Uterus (tissue), 4 donors: ENCODE data around the gene CRNN. TPM values are rescaled to one million over a fixed set of nuclear protein-coding genes. Genes with fewer than 3 reads are reported as not detected.

Experiments used
- DNase-seq, 2 donors: peaks; one replicate each; pipeline ENCODE4 v3.0.0-alpha.2; 2019 to 2020
- H3K27ac ChIP-seq, 2 donors: fragments of 200-600 bp; sonication (generic); 1 replicate in 1 of 2; 2 replicates in 1 of 2; pipeline ENCODE4 v1.5.1; 2016 to 2018
- H3K27me3 ChIP-seq, 2 donors: fragments of 200-600 bp; sonication (generic); one replicate each; pipeline ENCODE4 v1.5.1; 2018 to 2019; ENCODE audit warnings: control low read depth in 1 of 2
- H3K36me3 ChIP-seq, 2 donors: fragments of 200-600 bp; sonication (generic); one replicate each; pipeline ENCODE4 v1.5.1; 2019; ENCODE audit warnings: control low read depth in 1 of 2
- H3K4me1 ChIP-seq, 2 donors: fragments of 200-600 bp; sonication (generic); one replicate each; pipeline ENCODE4 v1.5.1; 2018 to 2019; ENCODE audit warnings: control low read depth in 1 of 2
- H3K4me3 ChIP-seq, 2 donors: fragments of 200-600 bp; sonication (generic); 1 replicate in 1 of 2; 2 replicates in 1 of 2; pipeline ENCODE4 v1.5.1; 2018 to 2019; ENCODE audit warnings: mild to moderate bottlenecking in 1 of 2
- H3K9me3 ChIP-seq, 2 donors: fragments of 200-600 bp; sonication (generic); one replicate each; pipeline ENCODE4 v1.5.1; 2019; ENCODE audit warnings: control low read depth in 1 of 2
- POLR2A ChIP-seq, 2 donors: fragments of 450-650 bp; IDR thresholded peaks; one replicate each; pipeline ENCODE4 v1.6.1; 2016; ENCODE audit warnings: antibody characterized with exemption in 2 of 2, mild to moderate bottlenecking in 1 of 2, moderate library complexity in 1 of 2
- intact Hi-C: fragments of 100-400 bp; cut with DNase I; formaldehyde crosslinking; loops from one replicate; pipeline ENCODE4 v1.15.1; 2023; ENCODE audit warnings: low total_unique reads
- total RNA-seq, 4 donors: library from RNA; depleted of rRNA in 3 of 4; stranded (reverse); fragments of >200 nt in 3 of 4; gene quantifications; one replicate each; pipeline versions ENCODE4 v1.1.0 to v1.2.4, GENCODE V29; 2014 to 2023
- TF ChIP-seq, protein P1 (sequence below), 4 experiments: fragments of 200-600 bp in 2 of 4; fragments of 450-650 bp in 2 of 4; sonication (generic) in 2 of 4; IDR thresholded peaks; one replicate each; pipeline ENCODE4 v1.5.1; 2016 to 2019; ENCODE audit warnings: antibody characterized with exemption in 4 of 4, mild to moderate bottlenecking in 2 of 4, moderate library complexity in 1 of 4
- donor health status: DM: yes; HTN: yes; CAD: no.

Gene CRNN
- total RNA-seq, 4 donors from 2014 or later = 0.28 TPM; not detected in 3

DNA sequence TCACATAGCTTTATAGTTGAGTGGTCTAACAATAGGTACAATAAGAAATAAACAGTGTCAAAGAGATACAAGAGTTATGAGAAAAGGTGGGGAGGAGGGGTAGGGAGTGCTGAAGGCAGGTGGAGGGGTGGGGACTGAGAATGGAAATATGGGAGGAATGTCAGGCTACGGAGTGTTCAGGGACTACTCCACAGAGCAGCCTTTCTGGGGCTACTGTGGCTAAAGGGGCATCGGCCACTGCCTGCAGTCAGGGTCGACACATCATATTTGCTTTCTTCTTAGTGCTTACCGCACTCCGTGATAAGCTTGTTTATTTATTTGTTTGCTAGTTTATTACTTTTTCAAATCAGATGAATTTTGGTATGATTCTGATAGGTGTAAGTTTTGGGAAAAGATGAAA lies 34.4 kb upstream of the CRNN start:
- no peak overlapping the region for H3K4me3 ChIP-seq
- no peak for DNase-seq
- H3K9me3 ChIP-seq = no peaks in the 10 kb centered on the region
- H3K27ac ChIP-seq = no peak overlapping the region
- H3K4me1 ChIP-seq = no peaks in the 10 kb centered on the region
- no peak for TF ChIP-seq POLR2A (IDR thresholded peaks at IDR 0.05)
- TF ChIP-seq, protein P1, sequence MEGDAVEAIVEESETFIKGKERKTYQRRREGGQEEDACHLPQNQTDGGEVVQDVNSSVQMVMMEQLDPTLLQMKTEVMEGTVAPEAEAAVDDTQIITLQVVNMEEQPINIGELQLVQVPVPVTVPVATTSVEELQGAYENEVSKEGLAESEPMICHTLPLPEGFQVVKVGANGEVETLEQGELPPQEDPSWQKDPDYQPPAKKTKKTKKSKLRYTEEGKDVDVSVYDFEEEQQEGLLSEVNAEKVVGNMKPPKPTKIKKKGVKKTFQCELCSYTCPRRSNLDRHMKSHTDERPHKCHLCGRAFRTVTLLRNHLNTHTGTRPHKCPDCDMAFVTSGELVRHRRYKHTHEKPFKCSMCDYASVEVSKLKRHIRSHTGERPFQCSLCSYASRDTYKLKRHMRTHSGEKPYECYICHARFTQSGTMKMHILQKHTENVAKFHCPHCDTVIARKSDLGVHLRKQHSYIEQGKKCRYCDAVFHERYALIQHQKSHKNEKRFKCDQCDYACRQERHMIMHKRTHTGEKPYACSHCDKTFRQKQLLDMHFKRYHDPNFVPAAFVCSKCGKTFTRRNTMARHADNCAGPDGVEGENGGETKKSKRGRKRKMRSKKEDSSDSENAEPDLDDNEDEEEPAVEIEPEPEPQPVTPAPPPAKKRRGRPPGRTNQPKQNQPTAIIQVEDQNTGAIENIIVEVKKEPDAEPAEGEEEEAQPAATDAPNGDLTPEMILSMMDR (IDR thresholded peaks at IDR 0.05) = no peak
- intact Hi-C loops = no loop called here
- H3K36me3 ChIP-seq = no peaks in the 10 kb centered on the region
- no peaks in the 10 kb centered on the region for H3K27me3 ChIP-seq

- Histone ChIP-seq H3K36me3 (no peaks in the 10 kb centered on the region), H3K9me3 (no peaks in the 10 kb centered on the region), H3K4me3 (no peak overlapping the region), H3K4me1 (peaks cover 0 to under 1% of the 10 kb centered on the region in 2 donors), H3K27ac (no peak overlapping the region), H3K27me3 (no peaks in the 10 kb centered on the region)
- DNase-seq = no peak
- TF ChIP-seq POLR2A (IDR thresholded peaks at IDR 0.05) = no peak
- intact Hi-C loops = no loop called here
Measured at GRCh38 chr1:152448095-152448494, 34.0 kb upstream of the CRNN start.

- no peak for TF ChIP-seq POLR2A (IDR thresholded peaks at IDR 0.05)
- TF ChIP-seq, protein P1 (IDR thresholded peaks at IDR 0.05) = no peak
Measured at GRCh38 chr1:152447484-152447883, 33.4 kb upstream of the CRNN start.

DNA sequence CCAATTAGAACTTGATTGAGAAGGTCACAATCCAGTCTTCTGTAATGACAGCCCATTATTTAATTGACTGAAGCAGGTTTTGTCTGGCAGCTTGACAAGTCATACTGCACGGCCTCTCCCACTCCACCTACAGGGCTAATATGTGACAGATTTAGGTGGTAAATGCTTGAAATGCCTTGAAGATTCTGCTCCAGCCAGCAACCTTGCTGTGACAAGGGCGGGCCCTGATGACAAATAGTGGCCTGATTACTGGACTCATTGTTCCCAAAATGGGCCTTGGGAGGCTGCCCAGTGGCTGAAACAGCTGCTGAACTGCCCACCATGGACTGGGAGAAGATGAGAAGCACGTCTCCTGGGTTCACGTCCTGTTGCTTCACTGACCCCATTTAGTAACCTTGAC lies 30.0 kb upstream of the CRNN start:
- TF ChIP-seq, protein P1 (IDR thresholded peaks at IDR 0.05) = no peak
- no peak for TF ChIP-seq POLR2A (IDR thresholded peaks at IDR 0.05)
- Histone ChIP-seq H3K27ac (no peak overlapping the region), H3K4me1 (peaks cover 0 to 9% of the 10 kb centered on the region in 2 donors), H3K27me3 (no peaks in the 10 kb centered on the region), H3K4me3 (no peak overlapping the region), H3K36me3 (no peaks in the 10 kb centered on the region), H3K9me3 (no peaks in the 10 kb centered on the region)
- no peak for DNase-seq
- intact Hi-C loops = no loop called here

More at GRCh38 chr1:152447484-152447883, 33.4 kb upstream of the CRNN start:
- Histone ChIP-seq H3K27me3 (no peaks in the 10 kb centered on the region), H3K36me3 (no peaks in the 10 kb centered on the region), H3K4me3 (no peak overlapping the region), H3K27ac (no peak overlapping the region), H3K9me3 (no peaks in the 10 kb centered on the region), H3K4me1 (peaks cover 0 to 7% of the 10 kb centered on the region in 2 donors)
- DNase-seq = no peak
- intact Hi-C loops = no loop called here

DNA sequence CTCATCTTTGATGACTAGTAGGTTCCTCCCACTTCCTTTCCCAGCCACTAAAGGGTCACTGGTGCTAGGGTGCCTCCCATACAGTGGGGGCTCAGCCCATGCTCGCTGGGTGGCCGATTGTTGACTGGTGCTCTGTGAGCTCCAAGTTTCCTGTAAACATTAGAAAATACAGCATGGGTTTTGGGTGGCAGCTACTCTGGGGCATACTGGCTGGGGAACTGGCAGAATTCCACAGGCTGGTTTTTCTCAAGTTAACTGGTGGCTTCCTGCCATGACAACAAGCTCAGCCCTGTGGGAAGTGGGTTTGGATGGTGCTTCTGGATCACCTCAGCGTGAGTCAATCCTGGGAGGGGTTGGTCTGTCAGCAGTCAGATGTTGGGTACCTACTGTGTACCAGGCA lies 28.7 kb upstream of the CRNN start:
- Histone ChIP-seq H3K27ac (no peak overlapping the region), H3K9me3 (no peaks in the 10 kb centered on the region), H3K27me3 (no peaks in the 10 kb centered on the region), H3K4me3 (no peak overlapping the region), H3K4me1 (peaks cover 0 to 9% of the 10 kb centered on the region in 2 donors), H3K36me3 (no peaks in the 10 kb centered on the region)
- TF ChIP-seq, protein P1 (IDR thresholded peaks at IDR 0.05) = no peak
- TF ChIP-seq POLR2A (IDR thresholded peaks at IDR 0.05) = no peak
- DNase-seq = no peak
- intact Hi-C loops = no loop called here

DNA sequence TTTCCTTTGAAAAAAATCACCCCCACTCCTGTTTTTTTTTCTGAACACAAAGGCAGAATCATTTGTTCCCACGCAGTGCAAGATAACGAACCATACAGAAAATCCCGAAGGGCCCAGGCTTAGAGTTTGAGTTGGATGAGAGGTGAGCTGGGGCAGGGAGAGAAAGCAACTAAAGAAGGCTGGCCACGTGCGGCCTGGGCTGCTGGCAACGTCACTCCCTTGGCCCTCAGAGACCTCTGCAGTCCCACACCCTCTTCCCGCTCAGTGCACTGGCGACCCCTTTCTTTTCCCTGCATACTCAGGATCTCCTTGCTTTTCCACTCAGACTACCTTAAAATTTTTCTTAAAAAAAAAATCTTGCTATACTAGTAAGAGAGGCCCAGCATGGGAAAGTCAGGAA lies 28.2 kb upstream of the CRNN start:
- intact Hi-C loops = no loop called here
- Histone ChIP-seq H3K9me3 (no peaks in the 10 kb centered on the region), H3K36me3 (no peaks in the 10 kb centered on the region), H3K4me3 (no peak overlapping the region), H3K27ac (no peak overlapping the region), H3K27me3 (no peaks in the 10 kb centered on the region), H3K4me1 (peaks cover 0 to 9% of the 10 kb centered on the region in 2 donors)
- DNase-seq = no peak
- TF ChIP-seq, protein P1 (IDR thresholded peaks at IDR 0.05) = no peak
- TF ChIP-seq POLR2A (IDR thresholded peaks at IDR 0.05) = no peak
